ENCODE results near the gene KIF1A. TPM values are rescaled to one million over a fixed set of nuclear protein-coding genes. Genes with fewer than 3 reads are reported as not detected.

KIF1A gene
- total RNA-seq, 2 experiments from 2014 or later = not detected

DNA sequence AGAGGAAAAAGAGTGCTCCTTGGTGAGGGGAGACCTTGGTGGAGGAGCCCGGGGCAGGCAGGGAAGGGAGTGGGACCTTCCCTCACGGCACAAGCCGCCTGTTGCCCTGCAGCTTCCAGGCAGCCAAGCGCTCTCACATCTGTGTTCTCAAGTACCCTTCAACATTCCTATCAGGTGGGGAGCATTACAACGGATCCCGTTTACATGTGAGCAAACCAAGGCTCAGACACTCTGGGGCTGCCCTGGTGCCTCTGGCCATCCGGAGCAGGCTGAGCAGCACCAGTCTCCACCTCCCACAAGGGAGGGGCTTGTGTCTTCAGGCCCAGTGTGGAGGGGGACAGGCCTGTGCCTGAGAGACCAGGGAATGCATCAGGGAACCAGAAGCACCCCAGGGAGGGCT, 70.5 kb downstream of the KIF1A start:
- Mint-ChIP-seq H3K27ac (no peak overlapping the region), H3K4me3 (no peak overlapping the region), H3K27me3 (no peaks in the 10 kb centered on the region), H3K36me3 (ENCODE audit: low read depth) (no peaks in the 10 kb centered on the region), H3K9me3 (no peaks in the 10 kb centered on the region), H3K4me1 (ENCODE audit: low read depth) (no peaks in the 10 kb centered on the region)
- TF ChIP-seq, protein P1, sequence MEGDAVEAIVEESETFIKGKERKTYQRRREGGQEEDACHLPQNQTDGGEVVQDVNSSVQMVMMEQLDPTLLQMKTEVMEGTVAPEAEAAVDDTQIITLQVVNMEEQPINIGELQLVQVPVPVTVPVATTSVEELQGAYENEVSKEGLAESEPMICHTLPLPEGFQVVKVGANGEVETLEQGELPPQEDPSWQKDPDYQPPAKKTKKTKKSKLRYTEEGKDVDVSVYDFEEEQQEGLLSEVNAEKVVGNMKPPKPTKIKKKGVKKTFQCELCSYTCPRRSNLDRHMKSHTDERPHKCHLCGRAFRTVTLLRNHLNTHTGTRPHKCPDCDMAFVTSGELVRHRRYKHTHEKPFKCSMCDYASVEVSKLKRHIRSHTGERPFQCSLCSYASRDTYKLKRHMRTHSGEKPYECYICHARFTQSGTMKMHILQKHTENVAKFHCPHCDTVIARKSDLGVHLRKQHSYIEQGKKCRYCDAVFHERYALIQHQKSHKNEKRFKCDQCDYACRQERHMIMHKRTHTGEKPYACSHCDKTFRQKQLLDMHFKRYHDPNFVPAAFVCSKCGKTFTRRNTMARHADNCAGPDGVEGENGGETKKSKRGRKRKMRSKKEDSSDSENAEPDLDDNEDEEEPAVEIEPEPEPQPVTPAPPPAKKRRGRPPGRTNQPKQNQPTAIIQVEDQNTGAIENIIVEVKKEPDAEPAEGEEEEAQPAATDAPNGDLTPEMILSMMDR (IDR thresholded peaks at IDR 0.05) = no peak
- no peaks in the 10 kb centered on the region for H3K9me3 ChIP-seq (ENCODE audit: control insufficient read depth in 1 of 2, insufficient read depth in 1 of 2, low read length in 2 of 2)
- ATAC-seq (ENCODE audit: poor library complexity) = no peak
- no peak overlapping the region for H3K4me3 ChIP-seq (ENCODE audit: low read length)
- no peaks in the 10 kb centered on the region for H3K36me3 ChIP-seq (ENCODE audit: insufficient read depth, low read length)
- H3K4me1 ChIP-seq (ENCODE audit: insufficient read depth, low read length) = no peaks in the 10 kb centered on the region
- no peak overlapping the region for H3K27ac ChIP-seq (ENCODE audit: low read depth in 1 of 2, low read length in 2 of 2)
- no peak for DNase-seq
- POLR2A ChIA-PET = no interaction called here
- CTCF ChIA-PET = no interaction called here
- intact Hi-C loops (cut with DNase I, micrococcal nuclease) = no loop called here
- no peaks in the 10 kb centered on the region for H3K27me3 ChIP-seq (ENCODE audit: control insufficient read depth in 1 of 2, insufficient read depth in 2 of 2, low read length in 2 of 2)

DNA sequence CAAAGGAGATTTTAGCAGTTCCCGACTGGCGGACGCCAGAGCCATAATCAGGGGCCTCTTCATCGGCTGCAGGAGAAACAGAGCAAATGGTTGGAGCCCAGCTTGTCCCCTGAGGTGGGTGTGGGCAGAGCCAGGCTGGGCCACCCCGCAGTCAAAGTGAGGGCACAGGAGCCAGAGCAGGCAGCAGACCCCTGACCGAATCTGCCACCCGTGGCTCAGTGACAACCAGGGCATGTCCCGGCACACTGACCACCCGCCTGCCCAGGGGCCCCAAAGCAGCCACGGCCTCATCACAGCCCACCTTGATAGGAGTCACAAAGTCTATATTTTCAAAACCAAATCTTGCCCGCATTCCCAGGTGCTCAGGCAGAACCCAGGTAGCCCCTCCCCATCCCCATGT, 72.8 kb downstream of the KIF1A start:
- H3K4me3 Mint-ChIP-seq = no peak overlapping the region
- DNase-seq (no peak), ATAC-seq (ENCODE audit: poor library complexity) (no peak)
- H3K27ac Mint-ChIP-seq = no peak overlapping the region
- TF ChIP-seq, protein P1 (IDR thresholded peaks at IDR 0.05) = no peak
- Histone ChIP-seq H3K4me3 (ENCODE audit: low read length) (no peak overlapping the region), H3K4me1 (ENCODE audit: insufficient read depth, low read length) (no peaks in the 10 kb centered on the region), H3K36me3 (ENCODE audit: insufficient read depth, low read length) (no peaks in the 10 kb centered on the region), H3K27ac (ENCODE audit: low read depth in 1 of 2, low read length in 2 of 2) (no peak overlapping the region), H3K9me3 (ENCODE audit: control insufficient read depth in 1 of 2, insufficient read depth in 1 of 2, low read length in 2 of 2) (no peaks in the 10 kb centered on the region), H3K27me3 (ENCODE audit: control insufficient read depth in 1 of 2, insufficient read depth in 2 of 2, low read length in 2 of 2) (no peaks in the 10 kb centered on the region)
- intact Hi-C loops (cut with DNase I, micrococcal nuclease) = no loop called here
- no peaks in the 10 kb centered on the region for H3K27me3 Mint-ChIP-seq
- H3K36me3 Mint-ChIP-seq (ENCODE audit: low read depth) = no peaks in the 10 kb centered on the region
- ChIA-PET POLR2A (no interaction called here), CTCF (no interaction called here)
- H3K9me3 Mint-ChIP-seq = no peaks in the 10 kb centered on the region
- H3K4me1 Mint-ChIP-seq (ENCODE audit: low read depth) = no peaks in the 10 kb centered on the region

DNA sequence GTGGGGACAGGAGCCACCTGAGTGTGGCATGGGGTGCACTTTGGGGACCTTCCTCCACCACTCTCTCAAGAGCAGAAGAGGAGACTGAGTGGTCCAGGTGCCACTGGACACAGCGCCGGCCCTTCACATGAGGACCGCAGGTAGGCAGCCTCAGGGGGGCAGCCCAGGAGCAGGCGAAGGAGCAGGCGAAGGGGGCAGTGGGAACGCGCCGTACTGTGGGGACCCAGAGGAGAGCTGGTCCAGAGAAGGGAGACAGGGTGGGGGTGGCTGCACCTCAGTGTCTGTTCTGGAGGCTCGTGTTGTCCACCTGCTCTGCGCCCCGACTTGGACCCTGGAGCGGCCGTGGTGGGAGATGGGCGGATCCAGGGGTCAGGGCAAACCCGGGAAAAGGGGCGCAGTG, 73.3 kb downstream of the KIF1A start:
- Mint-ChIP-seq H3K27me3 (no peaks in the 10 kb centered on the region), H3K27ac (no peak overlapping the region), H3K9me3 (no peaks in the 10 kb centered on the region), H3K4me1 (ENCODE audit: low read depth) (no peaks in the 10 kb centered on the region), H3K36me3 (ENCODE audit: low read depth) (no peaks in the 10 kb centered on the region), H3K4me3 (no peak overlapping the region)
- no peaks in the 10 kb centered on the region for H3K27me3 ChIP-seq (ENCODE audit: control insufficient read depth in 1 of 2, insufficient read depth in 2 of 2, low read length in 2 of 2)
- ATAC-seq (ENCODE audit: poor library complexity) (no peak), DNase-seq (no peak)
- CTCF ChIA-PET = no interaction called here
- POLR2A ChIA-PET = no interaction called here
- H3K36me3 ChIP-seq (ENCODE audit: insufficient read depth, low read length) = no peaks in the 10 kb centered on the region
- intact Hi-C loops (cut with DNase I, micrococcal nuclease) = no loop called here
- H3K9me3 ChIP-seq (ENCODE audit: control insufficient read depth in 1 of 2, insufficient read depth in 1 of 2, low read length in 2 of 2) = no peaks in the 10 kb centered on the region
- H3K27ac ChIP-seq (ENCODE audit: low read depth in 1 of 2, low read length in 2 of 2) = no peak overlapping the region
- no peaks in the 10 kb centered on the region for H3K4me1 ChIP-seq (ENCODE audit: insufficient read depth, low read length)
- TF ChIP-seq, protein P1 (IDR thresholded peaks at IDR 0.05) = no peak
- no peak overlapping the region for H3K4me3 ChIP-seq (ENCODE audit: low read length)
